NB4 (cell line): Measurements from ENCODE around the gene NUP214.
"Not testable (repeated sequence)": the region's sequence is repeated elsewhere in the genome, so short reads cannot be mapped to it uniquely, and the experiment has no call there.

ENCODE experiments used
- POLR2A ChIP-seq: IDR thresholded peaks from 2 replicates; pipeline ENCODE4 v1.6.1; 2011; ENCODE audit warnings: mild to moderate bottlenecking; ENCODE audit not compliant: insufficient read length; ENCODE audit errors: extremely low read depth
- TF ChIP-seq, protein P1 (sequence below): IDR thresholded peaks from one replicate; pipeline ENCODE4 v1.5.1; 2012; ENCODE audit warnings: low read depth, low read length
- TF ChIP-seq, protein P2 (sequence below): IDR thresholded peaks from 2 replicates; pipeline ENCODE4 v1.6.1; 2011; ENCODE audit warnings: low read depth, low read length

DNA sequence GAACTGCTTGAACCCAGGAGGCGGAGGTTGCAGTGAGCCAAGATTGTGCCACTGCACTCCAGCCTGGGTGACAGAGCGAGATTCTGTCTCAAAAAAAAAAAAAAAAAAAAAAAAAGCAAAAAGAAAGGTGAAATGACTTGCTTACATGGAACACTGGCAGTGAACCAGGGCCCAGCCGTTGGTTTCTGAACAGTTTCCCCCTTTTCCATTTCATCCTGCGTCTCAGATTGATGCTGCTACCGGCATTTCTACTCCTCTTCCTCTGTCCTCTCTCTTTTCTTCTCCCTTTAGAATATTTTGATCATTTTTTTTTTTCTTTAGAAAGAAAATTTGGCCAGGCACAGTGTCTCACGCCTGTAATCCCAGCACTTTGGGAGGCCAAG is 10.0 kb upstream of the NUP214 start:
- TF ChIP-seq, protein P1, sequence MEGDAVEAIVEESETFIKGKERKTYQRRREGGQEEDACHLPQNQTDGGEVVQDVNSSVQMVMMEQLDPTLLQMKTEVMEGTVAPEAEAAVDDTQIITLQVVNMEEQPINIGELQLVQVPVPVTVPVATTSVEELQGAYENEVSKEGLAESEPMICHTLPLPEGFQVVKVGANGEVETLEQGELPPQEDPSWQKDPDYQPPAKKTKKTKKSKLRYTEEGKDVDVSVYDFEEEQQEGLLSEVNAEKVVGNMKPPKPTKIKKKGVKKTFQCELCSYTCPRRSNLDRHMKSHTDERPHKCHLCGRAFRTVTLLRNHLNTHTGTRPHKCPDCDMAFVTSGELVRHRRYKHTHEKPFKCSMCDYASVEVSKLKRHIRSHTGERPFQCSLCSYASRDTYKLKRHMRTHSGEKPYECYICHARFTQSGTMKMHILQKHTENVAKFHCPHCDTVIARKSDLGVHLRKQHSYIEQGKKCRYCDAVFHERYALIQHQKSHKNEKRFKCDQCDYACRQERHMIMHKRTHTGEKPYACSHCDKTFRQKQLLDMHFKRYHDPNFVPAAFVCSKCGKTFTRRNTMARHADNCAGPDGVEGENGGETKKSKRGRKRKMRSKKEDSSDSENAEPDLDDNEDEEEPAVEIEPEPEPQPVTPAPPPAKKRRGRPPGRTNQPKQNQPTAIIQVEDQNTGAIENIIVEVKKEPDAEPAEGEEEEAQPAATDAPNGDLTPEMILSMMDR: not testable (repeated sequence)
- TF ChIP-seq, protein P2, sequence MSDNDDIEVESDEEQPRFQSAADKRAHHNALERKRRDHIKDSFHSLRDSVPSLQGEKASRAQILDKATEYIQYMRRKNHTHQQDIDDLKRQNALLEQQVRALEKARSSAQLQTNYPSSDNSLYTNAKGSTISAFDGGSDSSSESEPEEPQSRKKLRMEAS: not testable (repeated sequence)
- TF ChIP-seq POLR2A: not testable (repeated sequence)
